Smooth muscle cell (in vitro differentiated cells): Measurements from ENCODE around the gene TAF1B. TPM values are rescaled to one million over a fixed set of nuclear protein-coding genes. Genes with fewer than 3 reads are reported as not detected.

Experiments
- DNase-seq: peaks from one replicate; lab custom pipeline; 2025; ENCODE audit not compliant: unreplicated experiment; lab: John Stamatoyannopoulos, UW
- H2AFZ ChIP-seq: fragments of 200-600 bp; sonication (generic); 2 replicates; pipeline ENCODE4 v1.6.0; 2016; ENCODE audit warnings: antibody characterized with exemption, low read depth, mild to moderate bottlenecking
- H3F3A ChIP-seq: fragments of 200-600 bp; sonication (generic); 2 replicates; pipeline ENCODE4 v1.6.0; 2017; ENCODE audit warnings: antibody characterized with exemption, low read depth
- H3K27ac ChIP-seq: fragments of 200-600 bp; sonication (generic); 2 replicates; pipeline ENCODE4 v1.5.1; 2016; ENCODE audit warnings: low read depth, mild to moderate bottlenecking
- H3K27me3 ChIP-seq: fragments of 200-600 bp; sonication (generic); 2 replicates; pipeline ENCODE4 v1.6.1; 2016; ENCODE audit warnings: low read depth, mild to moderate bottlenecking
- H3K36me3 ChIP-seq: fragments of 200-600 bp; sonication (generic); 2 replicates; pipeline ENCODE4 v1.5.1; 2016; ENCODE audit warnings: low read depth
- H3K4me1 ChIP-seq: fragments of 200-600 bp; sonication (generic); 2 replicates; pipeline ENCODE4 v1.5.1; 2016; ENCODE audit warnings: low read depth
- H3K4me2 ChIP-seq: fragments of 200-600 bp; sonication (generic); 2 replicates; pipeline ENCODE4 v1.6.0; 2016; ENCODE audit warnings: mild to moderate bottlenecking
- H3K4me3 ChIP-seq: fragments of 200-600 bp; sonication (generic); 2 replicates; pipeline ENCODE4 v1.5.1; 2016; ENCODE audit warnings: mild to moderate bottlenecking
- H3K79me2 ChIP-seq: fragments of 200-600 bp; sonication (generic); 2 replicates; pipeline ENCODE4 v1.6.0; 2016; ENCODE audit warnings: low read depth, mild to moderate bottlenecking
- H3K9ac ChIP-seq: fragments of 200-600 bp; sonication (generic); 2 replicates; pipeline ENCODE4 v1.6.0; 2016; ENCODE audit warnings: low read depth
- H3K9me3 ChIP-seq: fragments of 200-600 bp; sonication (generic); replicated peaks from 2 replicates; pipeline ENCODE4 v1.5.1; 2016; ENCODE audit warnings: low read depth
- H4K20me1 ChIP-seq: fragments of 200-600 bp; sonication (generic); 2 replicates; pipeline ENCODE4 v1.6.0; 2016; ENCODE audit warnings: low read depth
- CTCF ChIP-seq: fragments of 200-600 bp; sonication (generic); IDR thresholded peaks from 2 replicates; pipeline ENCODE4 v1.5.1; 2017; ENCODE audit warnings: borderline replicate concordance, mild to moderate bottlenecking, antibody characterized with exemption; ENCODE audit not compliant: insufficient read depth, poor library complexity, severe bottlenecking
- WGBS: methylation state at CpG from one replicate; pipeline ENCODE4 v1.1.7; 2016; ENCODE audit warnings: low lambda C conversion rate; 5-methylcytosine and 5-hydroxymethylcytosine counted together
- polyA plus RNA-seq: library from polyadenylated mRNA; unstranded; fragments of >200 nt; fragmentation: Nextera tagmentation; extraction: Ambion mirVana; gene quantifications from 2 replicates; pipeline ENCODE4 v1.2.1, GENCODE V29; 2016
- total RNA-seq: library from RNA; depleted of rRNA; stranded (reverse); fragments of >200 nt; gene quantifications from 2 replicates; pipeline ENCODE4 v1.2.3, GENCODE V29; 2014

TAF1B gene
- total and polyA plus RNA-seq, 2 experiments from 2014 or later = 4.5 to 11.2 TPM

- H3K36me3 ChIP-seq = no peaks in the 10 kb centered on the region
- H3K9me3 ChIP-seq = no peaks in the 10 kb centered on the region
- H3K9ac ChIP-seq = peak overlapping the region; percentile 8
- peaks cover 4% of the 10 kb centered on the region for H3K79me2 ChIP-seq
- H3K4me1 ChIP-seq = peaks cover 10% of the 10 kb centered on the region
- H3F3A ChIP-seq = no peaks in the 10 kb centered on the region
- DNase-seq = no peak
- WGBS = 74% methylated on average over 3 of the region's 3 CpGs
- peak overlapping the region; percentile 85 for H3K4me3 ChIP-seq
- no peak for TF ChIP-seq CTCF
- H3K4me2 ChIP-seq = peak overlapping the region; percentile 91
- no peak overlapping the region for H2AFZ ChIP-seq
- no peak overlapping the region for H3K27ac ChIP-seq
- H3K27me3 ChIP-seq = peaks cover 21% of the 10 kb centered on the region
- H4K20me1 ChIP-seq = no peaks in the 10 kb centered on the region
These were observed 110.9 kb downstream of the TAF1B start for GRCh38 chr2:9954136-9954535.

GRCh38 chr2:9958057-9958456 is 114.8 kb downstream of the TAF1B start:
- no peak overlapping the region for H3K4me3 ChIP-seq
- no peaks in the 10 kb centered on the region for H4K20me1 ChIP-seq
- no peak for DNase-seq
- H3K36me3 ChIP-seq = no peaks in the 10 kb centered on the region
- peaks cover 10% of the 10 kb centered on the region for H3K27me3 ChIP-seq
- no peaks in the 10 kb centered on the region for H3F3A ChIP-seq
- no peak for TF ChIP-seq CTCF
- WGBS = 95% methylated on average over 8 of the region's 8 CpGs
- no peaks in the 10 kb centered on the region for H3K9me3 ChIP-seq
- H3K79me2 ChIP-seq = peaks cover 4% of the 10 kb centered on the region
- no peaks in the 10 kb centered on the region for H3K4me1 ChIP-seq
- H3K27ac ChIP-seq = no peak overlapping the region
- no peak overlapping the region for H3K4me2 ChIP-seq
- H3K9ac ChIP-seq = no peak overlapping the region
- H2AFZ ChIP-seq = no peak overlapping the region

DNA sequence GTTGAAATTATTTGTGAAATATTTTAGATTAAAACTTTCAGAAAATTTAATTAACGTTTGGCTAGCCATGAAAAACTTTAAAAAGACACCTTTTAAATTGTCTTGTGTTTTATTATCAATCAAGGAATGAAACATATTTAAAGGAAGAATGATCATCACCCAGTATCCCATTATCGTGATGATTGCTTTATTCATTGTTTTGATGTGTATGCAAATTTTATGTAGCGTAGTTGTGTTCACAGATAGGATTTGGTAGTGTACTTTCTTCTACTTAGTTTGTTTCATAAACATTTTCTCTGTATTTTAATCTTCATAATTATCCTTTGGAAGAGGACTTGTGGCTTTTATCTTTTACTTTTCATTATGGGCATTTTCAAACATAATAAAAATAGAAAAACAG is 116.0 kb downstream of the TAF1B start:
- Histone ChIP-seq H3K4me3 (no peak overlapping the region), H3K4me1 (no peaks in the 10 kb centered on the region), H3F3A (no peaks in the 10 kb centered on the region), H3K27ac (no peak overlapping the region), H3K79me2 (peaks cover 4% of the 10 kb centered on the region), H2AFZ (no peak overlapping the region), H3K4me2 (no peak overlapping the region), H3K27me3 (no peaks in the 10 kb centered on the region), H4K20me1 (no peaks in the 10 kb centered on the region), H3K9ac (no peak overlapping the region), H3K9me3 (no peaks in the 10 kb centered on the region), H3K36me3 (no peaks in the 10 kb centered on the region)
- TF ChIP-seq CTCF = no peak
- DNase-seq = no peak
- WGBS = 95% methylated on average over 3 of the region's 3 CpGs

GRCh38 chr2:9961013-9961412 is 117.7 kb downstream of the TAF1B start:
- Histone ChIP-seq H3K4me3 (no peak overlapping the region), H3K9me3 (no peaks in the 10 kb centered on the region), H3K27me3 (no peaks in the 10 kb centered on the region), H3K27ac (no peak overlapping the region), H4K20me1 (no peaks in the 10 kb centered on the region), H3K4me1 (no peaks in the 10 kb centered on the region), H3K9ac (no peak overlapping the region), H3F3A (no peaks in the 10 kb centered on the region), H2AFZ (no peak overlapping the region), H3K4me2 (no peak overlapping the region), H3K79me2 (peaks cover 2% of the 10 kb centered on the region), H3K36me3 (no peaks in the 10 kb centered on the region)
- no peak for DNase-seq
- 80% methylated on average over 10 of the region's 10 CpGs for WGBS
- no peak for TF ChIP-seq CTCF
